ENCODE results near the gene ALK. TPM values are rescaled to one million over a fixed set of nuclear protein-coding genes. Genes with fewer than 3 reads are reported as not detected.

ALK gene
- total RNA-seq, 4 donors from 2014 or later, result 0.08 to 0.40 (median 0.28) TPM

DNA sequence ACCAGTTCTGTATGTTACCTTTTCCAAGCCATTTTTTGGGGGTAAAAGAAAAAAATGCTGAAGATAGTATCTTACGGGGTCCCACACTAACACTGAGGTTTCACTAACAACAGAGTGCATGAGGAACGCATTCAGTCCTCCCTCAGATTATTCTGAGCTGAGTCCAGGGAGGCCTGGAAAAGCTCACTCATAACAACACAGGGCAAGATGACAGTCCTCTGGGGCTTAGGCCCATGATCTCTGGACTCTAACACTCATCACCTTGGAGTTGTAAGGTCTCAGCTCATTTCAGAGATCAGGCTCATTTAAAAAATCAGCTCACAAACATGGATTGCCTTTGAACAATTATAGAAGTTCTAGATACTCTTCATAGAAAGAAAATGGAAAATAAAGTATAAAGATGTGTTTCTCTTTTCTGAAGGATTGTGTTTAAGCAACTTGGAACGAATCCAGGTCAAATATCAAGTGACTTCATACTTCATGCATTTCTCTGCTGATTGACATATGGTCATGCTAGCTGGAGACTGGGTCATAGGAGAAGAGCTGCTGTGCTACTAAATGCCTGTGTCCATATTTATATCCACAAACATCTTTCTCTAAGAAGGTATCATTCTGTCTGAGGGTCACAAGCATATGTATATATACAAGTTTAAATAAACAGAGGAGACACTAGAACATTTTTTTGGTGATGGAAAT, 265.8 kb downstream of the ALK start:
- no peaks in the 10 kb centered on the region for H3K9me3 ChIP-seq
- no peak for TF ChIP-seq POLR2A (IDR thresholded peaks at IDR 0.05)
- TF ChIP-seq, protein P1, sequence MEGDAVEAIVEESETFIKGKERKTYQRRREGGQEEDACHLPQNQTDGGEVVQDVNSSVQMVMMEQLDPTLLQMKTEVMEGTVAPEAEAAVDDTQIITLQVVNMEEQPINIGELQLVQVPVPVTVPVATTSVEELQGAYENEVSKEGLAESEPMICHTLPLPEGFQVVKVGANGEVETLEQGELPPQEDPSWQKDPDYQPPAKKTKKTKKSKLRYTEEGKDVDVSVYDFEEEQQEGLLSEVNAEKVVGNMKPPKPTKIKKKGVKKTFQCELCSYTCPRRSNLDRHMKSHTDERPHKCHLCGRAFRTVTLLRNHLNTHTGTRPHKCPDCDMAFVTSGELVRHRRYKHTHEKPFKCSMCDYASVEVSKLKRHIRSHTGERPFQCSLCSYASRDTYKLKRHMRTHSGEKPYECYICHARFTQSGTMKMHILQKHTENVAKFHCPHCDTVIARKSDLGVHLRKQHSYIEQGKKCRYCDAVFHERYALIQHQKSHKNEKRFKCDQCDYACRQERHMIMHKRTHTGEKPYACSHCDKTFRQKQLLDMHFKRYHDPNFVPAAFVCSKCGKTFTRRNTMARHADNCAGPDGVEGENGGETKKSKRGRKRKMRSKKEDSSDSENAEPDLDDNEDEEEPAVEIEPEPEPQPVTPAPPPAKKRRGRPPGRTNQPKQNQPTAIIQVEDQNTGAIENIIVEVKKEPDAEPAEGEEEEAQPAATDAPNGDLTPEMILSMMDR (IDR thresholded peaks at IDR 0.05), result no peak
- intact Hi-C loops (cut with DNase I), result no loop called here
- H3K4me3 ChIP-seq (replicated peaks in 1 of 3), result no peak overlapping the region
- no peaks in the 10 kb centered on the region for H3K36me3 ChIP-seq
- no peaks in the 10 kb centered on the region for H3K27me3 ChIP-seq
- no peak overlapping the region for H3K27ac ChIP-seq
- DNase-seq, result no peak
- 60 to 68% methylated on average over 3 of the region's 3 CpGs for WGBS, 2 donors
- no peaks in the 10 kb centered on the region for H3K4me1 ChIP-seq

DNA sequence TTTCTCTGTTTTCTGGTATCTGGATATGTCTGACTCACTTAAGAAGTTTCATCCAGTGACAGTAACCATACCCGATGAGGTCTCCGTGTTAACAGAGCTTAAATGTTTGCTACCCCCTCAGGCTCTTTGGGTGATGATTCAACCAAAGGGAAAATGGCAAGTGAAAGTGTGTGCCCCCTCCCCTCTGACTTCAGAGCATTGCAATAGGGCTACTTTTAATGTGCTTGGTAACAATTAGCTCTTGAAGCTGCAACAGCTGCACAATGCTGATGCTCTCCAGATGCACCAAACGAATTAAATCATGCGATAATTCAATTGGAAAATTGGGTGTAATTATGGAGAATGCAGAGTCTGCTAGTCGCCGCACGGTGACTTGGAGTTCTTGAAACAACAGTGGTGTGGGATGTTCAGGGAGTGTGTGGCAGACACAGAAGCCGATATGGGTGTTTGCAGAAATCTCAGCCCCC, 270.7 kb downstream of the ALK start:
- no peaks in the 10 kb centered on the region for H3K27me3 ChIP-seq
- H3K36me3 ChIP-seq, result no peaks in the 10 kb centered on the region
- H3K4me1 ChIP-seq, result no peaks in the 10 kb centered on the region
- H3K9me3 ChIP-seq, result no peaks in the 10 kb centered on the region
- H3K4me3 ChIP-seq (replicated peaks in 1 of 3), result no peak overlapping the region
- no peak for DNase-seq
- WGBS, 2 donors, result 72 to 74% methylated on average over 8 of the region's 8 CpGs
- no peak overlapping the region for H3K27ac ChIP-seq
- TF ChIP-seq POLR2A (IDR thresholded peaks at IDR 0.05), result no peak
- TF ChIP-seq, protein P1 (IDR thresholded peaks at IDR 0.05), result no peak
- intact Hi-C loops (cut with DNase I), result no loop called here

DNA sequence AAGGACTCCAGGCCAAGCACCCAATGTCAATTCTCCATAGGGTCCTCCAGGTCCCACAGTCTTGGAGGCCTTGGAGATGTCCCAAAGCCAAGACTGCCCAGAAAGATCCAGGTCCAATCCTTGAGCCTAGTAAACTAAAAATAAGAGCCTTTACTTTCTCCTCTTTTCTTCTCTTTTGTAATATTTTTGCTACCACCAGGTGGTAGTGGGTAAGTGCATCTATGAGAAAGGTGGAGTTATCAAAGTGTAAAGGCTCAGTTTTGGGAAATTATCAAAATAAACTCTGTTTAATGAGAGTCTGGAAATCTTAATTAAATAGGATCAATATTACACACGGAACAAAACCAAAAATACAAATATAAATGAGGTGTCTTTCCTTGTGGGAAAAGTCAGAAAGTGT, 276.4 kb downstream of the ALK start:
- Histone ChIP-seq H3K4me3 (replicated peaks in 1 of 3) (no peak overlapping the region), H3K27ac (no peak overlapping the region), H3K27me3 (no peaks in the 10 kb centered on the region), H3K9me3 (no peaks in the 10 kb centered on the region), H3K4me1 (no peaks in the 10 kb centered on the region), H3K36me3 (no peaks in the 10 kb centered on the region)
- DNase-seq, result no peak
- 87 to 89% methylated on average over 1 of the region's 1 CpG for WGBS, 2 donors
- no peak for TF ChIP-seq POLR2A (IDR thresholded peaks at IDR 0.05)
- TF ChIP-seq, protein P1 (IDR thresholded peaks at IDR 0.05), result peak in 4 of 6 experiments; percentile 17 to 51 (median 38)
- intact Hi-C loops (cut with DNase I), result loop anchor here (5.0 kb wide), 1 partner anchor 197 kb away; no protein-coding TSS in a partner anchor

DNA sequence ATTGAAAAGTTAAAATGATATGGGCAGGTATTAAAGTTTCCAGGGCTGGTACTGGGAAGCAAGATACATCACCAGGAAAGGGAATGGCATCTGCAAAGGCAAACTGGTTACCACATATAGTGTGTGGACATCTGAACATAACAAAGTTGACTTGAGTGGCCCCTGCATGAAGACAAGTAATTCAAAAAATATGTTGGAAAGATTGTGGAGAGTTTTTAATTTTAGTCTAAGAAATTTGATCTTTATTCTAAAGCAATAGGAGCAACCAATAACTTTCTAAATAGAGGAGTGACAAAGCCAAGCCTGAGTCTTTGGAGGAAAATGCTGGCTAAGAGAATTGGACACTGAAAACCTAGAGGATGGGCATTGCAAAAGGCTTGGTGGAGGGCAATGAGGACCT, 278.2 kb downstream of the ALK start:
- Histone ChIP-seq H3K36me3 (no peaks in the 10 kb centered on the region), H3K27me3 (no peaks in the 10 kb centered on the region), H3K4me3 (replicated peaks in 1 of 3) (no peak overlapping the region), H3K4me1 (no peaks in the 10 kb centered on the region), H3K9me3 (no peaks in the 10 kb centered on the region), H3K27ac (no peak overlapping the region)
- no peak for DNase-seq
- TF ChIP-seq, protein P1 (IDR thresholded peaks at IDR 0.05), result no peak
- TF ChIP-seq POLR2A (IDR thresholded peaks at IDR 0.05), result no peak
- intact Hi-C loops (cut with DNase I), result no loop called here

DNA sequence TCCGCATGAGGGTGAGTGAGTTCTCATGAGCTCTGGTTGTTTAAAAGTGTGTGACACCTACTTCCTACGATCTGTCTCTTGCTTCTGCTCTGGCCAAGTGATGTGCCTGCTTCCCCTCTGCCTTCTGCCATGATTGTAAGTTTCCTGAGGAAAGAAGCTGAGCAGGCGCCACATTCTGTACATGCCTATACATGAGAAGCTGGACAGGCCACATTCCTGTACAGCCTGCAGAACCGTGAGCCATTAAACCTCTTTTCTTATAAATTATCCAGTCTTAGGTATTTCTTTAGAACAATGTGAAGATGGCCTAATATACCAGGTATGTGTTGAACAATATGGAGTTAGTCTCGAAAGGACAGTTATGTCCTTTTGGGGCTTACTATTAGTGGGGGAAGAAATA, 281.0 kb downstream of the ALK start:
- no peaks in the 10 kb centered on the region for H3K9me3 ChIP-seq
- intact Hi-C loops (cut with DNase I), result no loop called here
- H3K4me1 ChIP-seq, result no peaks in the 10 kb centered on the region
- no peak overlapping the region for H3K4me3 ChIP-seq (replicated peaks in 1 of 3)
- H3K27me3 ChIP-seq, result no peaks in the 10 kb centered on the region
- 79% methylated on average over 5 of the region's 5 CpGs for WGBS, 2 donors
- TF ChIP-seq, protein P1 (IDR thresholded peaks at IDR 0.05), result no peak
- no peak for TF ChIP-seq POLR2A (IDR thresholded peaks at IDR 0.05)
- no peak for DNase-seq
- H3K36me3 ChIP-seq, result no peaks in the 10 kb centered on the region
- H3K27ac ChIP-seq, result no peak overlapping the region

All from thyroid gland (tissue), 4 donors.